CD8-positive, alpha-beta memory T cell (primary cell): ENCODE data around the gene TXNIP. TPM values are rescaled to one million over a fixed set of nuclear protein-coding genes. Genes with fewer than 3 reads are reported as not detected.

Source experiments
- CTCF ChIA-PET: fragments of 350-600 bp; sonication (Branson Sonifier 250); formaldehyde crosslinking; loops from one replicate; lab custom pipeline; 2021; ENCODE audit warnings: antibody characterized with exemption; lab: Charles Lee
- POLR2A ChIA-PET: fragments of 350-600 bp; sonication (Branson Sonifier 250); formaldehyde crosslinking; loops from one replicate; lab custom pipeline; 2021; ENCODE audit warnings: antibody characterized with exemption; lab: Charles Lee
- DNase-seq, 5 donors: peaks; one replicate each; pipeline versions ENCODE4 v3.0.0 to v3.0.0-alpha.2; 2020 to 2022; ENCODE audit warnings: mixed read lengths in 1 of 5
- H3K27ac ChIP-seq: one replicate; pipeline ENCODE4 v1.7.0; 2013; ENCODE audit warnings: low read depth, mild to moderate bottlenecking, low read length, moderate library complexity
- H3K27me3 ChIP-seq: 2 replicates; pipeline ENCODE4 v1.7.0; 2013; ENCODE audit warnings: low read length, mild to moderate bottlenecking; ENCODE audit not compliant: insufficient read depth, poor library complexity, severe bottlenecking
- H3K36me3 ChIP-seq: 2 replicates; pipeline ENCODE4 v1.7.0; 2013; ENCODE audit warnings: mild to moderate bottlenecking, low read length, moderate library complexity; ENCODE audit not compliant: insufficient read depth
- H3K4me1 ChIP-seq: 2 replicates; pipeline ENCODE4 v1.7.0; 2013; ENCODE audit warnings: mild to moderate bottlenecking, low read length, moderate library complexity; ENCODE audit not compliant: insufficient read depth
- H3K4me3 ChIP-seq: 2 replicates; pipeline ENCODE4 v1.7.0; 2013; ENCODE audit warnings: mild to moderate bottlenecking, low read length
- H3K9me3 ChIP-seq: 2 replicates; pipeline ENCODE4 v1.7.0; 2013; ENCODE audit warnings: mild to moderate bottlenecking, low read length
- H3K27ac Mint-ChIP-seq, 8 donors: one replicate each; pipeline ENCODE4 v1.8.0; 2020 to 2021; ENCODE audit warnings: mixed read lengths in 8 of 8, mild to moderate bottlenecking in 6 of 8, inconsistent platforms in 3 of 8, moderate library complexity in 3 of 8
- H3K27me3 Mint-ChIP-seq, 2 donors: one replicate each; pipeline ENCODE4 v1.8.0; 2020 to 2021; ENCODE audit warnings: mixed read lengths in 2 of 2, mild to moderate bottlenecking in 1 of 2, moderate library complexity in 1 of 2
- H3K36me3 Mint-ChIP-seq, 3 donors: one replicate each; pipeline ENCODE4 v1.8.0; 2020 to 2021; ENCODE audit warnings: mixed read lengths in 3 of 3, inconsistent platforms in 1 of 3, mild to moderate bottlenecking in 1 of 3
- H3K4me1 Mint-ChIP-seq, 3 donors: one replicate each; pipeline ENCODE4 v1.8.0; 2020 to 2021; ENCODE audit warnings: mixed read lengths in 3 of 3, inconsistent platforms in 1 of 3, mild to moderate bottlenecking in 1 of 3
- H3K4me3 Mint-ChIP-seq, 7 donors: one replicate each; pipeline ENCODE4 v1.8.0; 2020 to 2021; ENCODE audit warnings: mixed read lengths in 7 of 7, mild to moderate bottlenecking in 6 of 7, moderate library complexity in 4 of 7, inconsistent platforms in 2 of 7
- H3K9me3 Mint-ChIP-seq, 5 donors: one replicate each; pipeline ENCODE4 v1.8.0; 2020 to 2022; ENCODE audit warnings: mixed read lengths in 5 of 5, mild to moderate bottlenecking in 3 of 5, moderate library complexity in 2 of 5, inconsistent platforms in 1 of 5
- polyA plus RNA-seq: library from polyadenylated mRNA; unstranded; fragments of 300-500 nt; fragmentation: Illumina TruSeq; gene quantifications from one replicate; pipeline ENCODE4 v1.2.3, GENCODE V29; 2021
- total RNA-seq, 2 experiments: library from RNA; stranded (reverse); gene quantifications; one replicate each; pipeline ENCODE4 v1.2.3, GENCODE V29; 2021

TXNIP gene
- total and polyA plus RNA-seq, 3 experiments from 2014 or later = 167 to 4,579 (median 170) TPM

DNA sequence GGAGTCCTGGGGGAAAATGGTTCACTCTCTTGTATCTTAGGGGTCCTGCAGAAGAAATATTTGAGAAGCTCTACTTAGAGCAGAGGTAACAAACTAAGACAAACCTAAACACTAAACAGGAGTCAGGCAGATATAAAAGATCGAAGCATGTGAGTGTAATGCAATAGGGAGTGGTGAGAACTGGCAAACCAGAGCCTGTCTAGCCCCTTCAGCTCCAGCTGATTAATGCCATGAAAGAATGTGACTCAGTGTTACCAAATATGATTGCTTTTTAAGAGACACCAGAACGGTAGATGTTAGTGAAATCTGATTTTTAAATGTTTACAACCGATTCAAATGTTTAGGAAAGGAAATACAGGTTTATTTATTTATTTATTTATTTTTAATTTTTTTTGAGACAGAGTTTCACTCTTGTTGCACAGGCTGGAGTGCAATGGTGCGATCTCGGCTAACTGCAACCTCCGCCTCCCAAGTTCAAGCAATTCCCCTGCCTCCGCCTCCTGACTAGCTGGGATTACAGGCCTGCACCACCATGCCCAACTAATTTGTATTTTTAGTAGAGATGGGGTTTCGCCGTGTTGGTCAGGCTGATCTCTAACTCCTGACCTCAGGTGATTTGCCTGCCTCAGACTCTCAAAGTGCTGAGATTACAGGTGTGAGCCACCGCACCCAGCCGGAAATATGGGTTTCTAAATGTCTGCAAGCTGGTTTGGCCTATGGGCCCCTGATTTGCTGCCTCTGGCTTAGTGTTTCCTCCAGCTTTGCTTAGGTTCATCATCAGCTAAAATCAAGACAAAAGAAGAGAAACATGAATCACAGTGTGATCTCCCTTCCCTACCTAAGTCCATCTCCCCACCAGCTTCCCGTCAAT is 12.2 kb downstream of the TXNIP start:
- Mint-ChIP-seq H3K9me3 (no peaks in the 10 kb centered on the region), H3K4me1 (peaks cover 18 to 63% (median 20%) of the 10 kb centered on the region in 3 donors), H3K36me3 (no peaks in the 10 kb centered on the region), H3K27ac (peak overlapping the region; percentile 64 to 99 (median 94)), H3K4me3 (peak overlapping the region; percentile 12 to 80 (median 70)), H3K27me3 (no peaks in the 10 kb centered on the region)
- Histone ChIP-seq H3K4me3 (no peak overlapping the region), H3K27ac (peak overlapping the region; percentile 46), H3K9me3 (no peaks in the 10 kb centered on the region), H3K36me3 (no peaks in the 10 kb centered on the region), H3K27me3 (no peaks in the 10 kb centered on the region), H3K4me1 (peaks cover 89% of the 10 kb centered on the region)
- peak in 1 of 5 donors; percentile 63 for DNase-seq
- ChIA-PET CTCF (interaction anchor here (0.6 to 1.6 kb wide), 8 partner anchors 14 to 139 kb away, joined by 3 to 5 read pairs (median 4); partner anchors contain the start of genes ANKRD34A, LIX1L, NUDT17 and POLR3GL), POLR2A (interaction anchor here (0.7 to 4.7 kb wide), 4 partner anchors 10 to 27 kb away, joined by 3 to 49 read pairs (median 6); partner anchors contain the start of genes ANKRD34A, POLR3GL and TXNIP)

DNA sequence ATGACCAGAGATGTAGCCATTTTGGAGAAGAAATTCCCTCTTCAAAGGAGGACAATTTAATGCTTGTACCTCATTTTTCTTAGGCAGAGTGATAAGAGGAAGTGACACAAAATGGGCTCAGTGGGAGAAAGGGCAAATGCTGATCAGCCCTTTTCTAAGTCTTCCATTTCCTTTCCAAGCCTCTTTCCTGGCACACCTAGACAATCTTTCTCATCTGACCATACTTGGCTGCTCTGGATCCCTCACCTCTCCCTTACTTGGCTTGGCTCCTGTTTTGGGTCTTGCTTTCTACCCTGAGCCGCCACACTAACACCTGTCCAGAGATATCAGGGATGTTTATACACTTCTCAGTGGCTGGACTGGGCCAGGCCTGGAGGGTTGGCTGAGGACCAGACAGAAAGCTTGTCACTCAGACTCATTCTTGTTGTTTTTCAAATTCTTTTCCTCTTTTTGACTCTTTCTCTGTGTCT is 13.1 kb downstream of the TXNIP start:
- H3K36me3 Mint-ChIP-seq = no peaks in the 10 kb centered on the region
- no peaks in the 10 kb centered on the region for H3K9me3 Mint-ChIP-seq
- Histone ChIP-seq H3K4me3 (no peak overlapping the region), H3K36me3 (no peaks in the 10 kb centered on the region), H3K9me3 (no peaks in the 10 kb centered on the region), H3K27me3 (no peaks in the 10 kb centered on the region), H3K4me1 (peaks cover 90% of the 10 kb centered on the region), H3K27ac (no peak overlapping the region)
- ChIA-PET CTCF (interaction anchor here (1.1 to 1.6 kb wide), 2 partner anchors 24 to 55 kb away, joined by 4 to 5 read pairs; no protein-coding TSS in a partner anchor), POLR2A (interaction anchor here (2.3 to 4.7 kb wide), 2 partner anchors 11 to 14 kb away, joined by 10 to 49 read pairs; partner anchors contain the start of gene TXNIP)
- H3K4me1 Mint-ChIP-seq = peaks cover 10 to 58% (median 12%) of the 10 kb centered on the region in 3 donors
- peak overlapping the region in 7 of 8 donors; percentile 24 to 99 (median 80) for H3K27ac Mint-ChIP-seq
- H3K27me3 Mint-ChIP-seq = no peaks in the 10 kb centered on the region
- H3K4me3 Mint-ChIP-seq = peak overlapping the region in 2 of 7 donors; percentile 3 to 5
- DNase-seq = no peak

DNA sequence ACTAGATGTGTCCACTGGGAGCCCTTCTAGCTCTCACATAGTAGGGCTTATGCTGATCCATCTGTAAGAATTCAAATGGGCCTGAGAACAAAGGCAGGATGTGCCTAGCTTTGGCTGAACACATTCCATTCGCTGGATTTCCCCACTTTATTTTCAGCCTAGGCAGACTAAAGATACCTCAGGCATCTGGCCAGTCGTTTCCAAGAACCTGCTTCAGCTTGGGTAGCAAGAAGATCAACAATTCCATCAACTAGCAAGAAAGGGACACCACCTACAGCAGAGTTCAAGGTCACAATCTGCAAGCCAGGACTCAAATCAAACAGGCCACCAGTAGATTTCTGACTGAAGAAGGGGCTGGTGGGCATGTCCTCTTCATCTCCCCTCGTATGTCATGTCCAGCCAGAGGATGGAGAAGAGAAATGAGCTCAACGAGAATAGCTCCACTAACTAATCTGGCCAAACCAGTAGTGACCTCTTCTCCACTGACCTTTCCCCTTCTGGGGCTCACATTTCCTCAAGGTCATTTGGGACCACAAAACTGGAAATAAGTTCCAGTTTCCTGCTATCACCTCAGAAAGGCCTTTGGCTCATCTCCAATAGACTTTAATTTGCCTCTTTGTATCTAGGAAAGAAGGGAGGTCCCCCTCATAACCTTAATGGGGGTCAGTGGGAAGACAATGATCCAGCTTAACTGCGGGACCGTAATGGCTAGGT is 14.2 kb downstream of the TXNIP start:
- H3K9me3 ChIP-seq = no peaks in the 10 kb centered on the region
- POLR2A ChIA-PET = interaction anchor here (0.6 to 7.2 kb wide), 3 partner anchors 11 to 53 kb away, joined by 3 to 229 read pairs (median 3); partner anchors contain the start of genes LIX1L and TXNIP
- H3K4me1 ChIP-seq = peaks cover 93% of the 10 kb centered on the region
- H3K27ac ChIP-seq = no peak overlapping the region
- Mint-ChIP-seq H3K9me3 (no peaks in the 10 kb centered on the region), H3K27me3 (no peaks in the 10 kb centered on the region), H3K36me3 (peaks cover 0 to 4% (median 3%) of the 10 kb centered on the region in 3 donors), H3K27ac (peak overlapping the region in 5 of 8 donors; percentile 74 to 99 (median 80)), H3K4me1 (peaks cover 0 to 50% (median 3%) of the 10 kb centered on the region in 3 donors), H3K4me3 (peak overlapping the region in 4 of 7 donors; percentile 18 to 45 (median 31))
- no peak for DNase-seq
- no peaks in the 10 kb centered on the region for H3K27me3 ChIP-seq
- no peak overlapping the region for H3K4me3 ChIP-seq
- no peaks in the 10 kb centered on the region for H3K36me3 ChIP-seq
- CTCF ChIA-PET = interaction anchor here (0.8 to 8.3 kb wide), 2 partner anchors 18 to 50 kb away, joined by 3 to 475 read pairs; partner anchors contain the start of gene TXNIP

DNA sequence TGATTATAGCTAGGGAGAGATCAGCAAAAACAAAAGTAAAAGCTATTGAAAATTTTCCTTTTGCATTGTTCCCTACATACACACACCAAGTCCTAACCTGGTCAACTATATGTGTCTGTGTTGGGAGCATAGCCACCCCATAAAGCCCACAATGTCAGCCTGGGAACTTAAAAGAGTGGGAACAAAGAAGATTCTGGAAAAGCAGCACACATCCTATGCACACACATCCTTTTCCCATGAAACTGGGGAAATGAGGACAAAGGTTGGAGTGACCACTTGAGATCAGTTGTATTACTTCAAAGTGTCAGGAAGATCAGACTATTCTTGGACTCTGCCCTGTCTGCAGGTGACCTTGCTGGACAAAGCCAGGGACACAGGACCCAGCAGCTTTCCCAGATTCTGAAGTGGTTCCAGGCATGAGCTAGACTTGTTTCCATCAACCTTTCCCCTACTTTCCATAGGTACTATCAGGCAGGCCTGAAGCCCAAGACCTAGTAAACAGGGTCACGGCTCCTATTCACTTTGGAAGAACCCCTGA is 15.9 kb downstream of the TXNIP start:
- Histone ChIP-seq H3K27me3 (no peaks in the 10 kb centered on the region), H3K4me1 (peaks cover 82% of the 10 kb centered on the region), H3K9me3 (no peaks in the 10 kb centered on the region), H3K36me3 (no peaks in the 10 kb centered on the region), H3K27ac (peak overlapping the region; percentile 76), H3K4me3 (peak overlapping the region; percentile 55)
- Mint-ChIP-seq H3K9me3 (no peaks in the 10 kb centered on the region), H3K27me3 (no peaks in the 10 kb centered on the region), H3K27ac (peak overlapping the region in 1 of 8 donors; percentile 84), H3K36me3 (peaks cover 0 to 9% (median 3%) of the 10 kb centered on the region in 3 donors), H3K4me1 (peaks cover 0 to 43% (median 0%) of the 10 kb centered on the region in 3 donors), H3K4me3 (no peak overlapping the region)
- DNase-seq = no peak
- ChIA-PET CTCF (interaction anchor here (0.6 to 8.3 kb wide), 9 partner anchors 16 to 134 kb away, joined by 3 to 475 read pairs (median 16); partner anchors contain the start of genes ANKRD34A, LIX1L, NUDT17 and POLR3GL), POLR2A (interaction anchor here (0.6 to 7.2 kb wide), 11 partner anchors 12 to 124 kb away, joined by 3 to 229 read pairs (median 8); partner anchors contain the start of genes ANKRD34A, PEX11B, POLR3GL and RBM8A)

DNA sequence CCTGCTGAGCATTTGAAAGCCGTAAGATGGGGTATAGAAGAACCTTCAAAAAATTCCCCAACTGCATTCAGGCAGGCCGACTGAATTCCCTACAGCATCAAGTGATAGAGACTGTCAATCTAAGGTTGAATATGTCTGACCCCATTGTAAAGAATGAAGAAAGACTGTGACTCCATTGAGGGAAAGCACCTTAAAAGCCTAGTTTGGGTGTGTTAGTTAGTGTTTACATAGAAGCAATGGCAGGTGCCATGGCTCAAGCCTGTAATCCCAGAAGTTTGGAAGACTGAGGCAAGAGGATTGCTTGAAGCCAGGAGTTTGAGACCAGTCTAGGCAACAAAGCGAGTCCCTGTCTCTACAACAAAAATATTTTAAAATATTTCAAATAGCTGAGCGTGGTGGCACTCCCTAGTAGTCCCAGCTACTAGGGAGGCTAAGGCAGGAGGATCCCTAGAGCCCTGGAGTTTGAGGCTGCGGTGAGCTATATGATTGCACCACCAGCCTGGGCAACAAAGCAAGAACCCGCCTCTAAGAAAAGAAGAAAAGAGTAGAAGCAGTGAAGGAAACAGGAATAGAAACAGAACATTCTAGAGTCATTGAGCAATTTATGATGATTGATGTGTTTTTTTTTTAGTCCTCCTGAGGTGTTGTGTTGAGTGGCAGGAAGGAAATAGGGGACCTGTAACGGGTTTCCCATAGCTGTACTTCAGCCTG is 16.5 kb downstream of the TXNIP start:
- no peak overlapping the region for H3K27ac Mint-ChIP-seq
- DNase-seq = peak in 2 of 5 donors; percentile 55 to 69
- H3K36me3 Mint-ChIP-seq = peaks cover 0 to 14% (median 6%) of the 10 kb centered on the region in 3 donors
- no peaks in the 10 kb centered on the region for H3K9me3 Mint-ChIP-seq
- no peaks in the 10 kb centered on the region for H3K27me3 Mint-ChIP-seq
- ChIA-PET POLR2A (interaction anchor here (0.6 to 7.2 kb wide), 17 partner anchors 13 to 124 kb away, joined by 3 to 229 read pairs (median 5); partner anchors contain the start of genes ANKRD34A, LIX1L, PEX11B and PIAS3), CTCF (interaction anchor here (0.6 to 8.3 kb wide), 16 partner anchors 15 to 138 kb away, joined by 3 to 475 read pairs (median 6); partner anchors contain the start of genes ANKRD34A, ITGA10, LIX1L and NUDT17)
- Histone ChIP-seq H3K36me3 (no peaks in the 10 kb centered on the region), H3K27me3 (no peaks in the 10 kb centered on the region), H3K4me3 (peak overlapping the region; percentile 55), H3K4me1 (peaks cover 75% of the 10 kb centered on the region), H3K9me3 (no peaks in the 10 kb centered on the region), H3K27ac (peak overlapping the region; percentile 76)
- H3K4me3 Mint-ChIP-seq = no peak overlapping the region
- H3K4me1 Mint-ChIP-seq = peaks cover 0 to 41% (median 6%) of the 10 kb centered on the region in 3 donors

DNA sequence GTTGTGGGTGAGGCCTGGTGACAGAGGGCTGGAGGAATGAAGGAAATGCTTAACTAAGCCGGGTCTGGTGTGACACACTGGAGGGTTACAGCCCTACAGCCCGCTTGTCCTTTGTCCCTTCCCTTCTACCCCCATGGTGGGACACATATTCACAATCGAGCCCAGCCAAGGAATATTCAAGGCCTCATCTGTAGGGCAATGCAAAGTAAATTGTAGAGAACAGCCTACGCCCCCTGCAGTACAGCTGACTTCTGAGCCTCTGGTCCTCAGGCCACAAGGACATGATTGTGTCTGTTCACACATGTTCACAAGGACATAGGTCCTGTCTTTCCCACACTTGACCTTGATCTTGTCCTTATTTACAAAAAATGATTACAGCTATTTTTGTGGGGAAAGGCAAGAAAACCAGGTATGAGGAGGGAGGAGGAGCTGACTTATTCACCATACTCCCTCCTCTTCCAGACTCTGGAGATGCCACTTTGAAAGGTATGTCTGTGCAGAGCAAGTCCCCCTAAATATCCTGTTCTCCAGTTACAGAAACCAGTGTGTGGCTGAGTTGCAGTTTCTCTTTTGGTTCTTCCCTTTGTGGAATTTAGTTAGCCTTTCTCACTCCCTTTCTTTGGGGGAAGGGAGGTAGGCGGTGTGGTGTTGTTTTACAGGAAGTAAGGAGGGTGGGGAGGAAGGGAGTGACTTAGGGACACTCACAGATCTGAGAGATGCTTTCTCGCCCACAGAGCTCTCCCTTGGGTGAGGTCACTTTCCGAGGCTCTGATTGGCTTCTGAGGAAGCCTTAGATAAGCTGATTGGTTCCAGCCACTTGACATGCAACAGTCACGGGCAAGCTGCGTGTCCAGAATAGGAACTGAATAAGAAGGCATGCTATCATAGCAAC is 17.3 kb downstream of the TXNIP start:
- Histone ChIP-seq H3K36me3 (no peaks in the 10 kb centered on the region), H3K27me3 (no peaks in the 10 kb centered on the region), H3K4me1 (peaks cover 69% of the 10 kb centered on the region), H3K9me3 (no peaks in the 10 kb centered on the region), H3K27ac (peak overlapping the region; percentile 76), H3K4me3 (peak overlapping the region; percentile 55)
- no peaks in the 10 kb centered on the region for H3K27me3 Mint-ChIP-seq
- peaks cover 0 to 16% (median 8%) of the 10 kb centered on the region in 3 donors for H3K36me3 Mint-ChIP-seq
- peaks cover 6 to 34% (median 14%) of the 10 kb centered on the region in 3 donors for H3K4me1 Mint-ChIP-seq
- CTCF ChIA-PET = interaction anchor here (0.7 to 8.3 kb wide), 19 partner anchors 15 to 137 kb away, joined by 3 to 475 read pairs (median 6); partner anchors contain the start of genes ANKRD34A, ITGA10, LIX1L and NUDT17
- H3K4me3 Mint-ChIP-seq = no peak overlapping the region
- H3K9me3 Mint-ChIP-seq = no peaks in the 10 kb centered on the region
- no peak overlapping the region for H3K27ac Mint-ChIP-seq
- POLR2A ChIA-PET = interaction anchor here (0.5 to 7.2 kb wide), 18 partner anchors 14 to 134 kb away, joined by 3 to 229 read pairs (median 5); partner anchors contain the start of genes ANKRD34A, LIX1L, NUDT17 and PEX11B
- peak; percentile 52 to 89 (median 80) for DNase-seq
